Fibroblast of skin of abdomen (primary cell): Measurements from ENCODE around the gene EYA4. TPM values are rescaled to one million over a fixed set of nuclear protein-coding genes. Genes with fewer than 3 reads are reported as not detected.

Source experiments
- DNase-seq: peaks from one replicate; pipeline ENCODE4 v3.0.0-alpha.2; 2013
- polyA plus RNA-seq, 2 experiments: library from polyadenylated mRNA; unstranded; fragments of 120-200 nt; gene quantifications; one replicate each; pipeline ENCODE4 v1.2.1, GENCODE V29; 2013; ENCODE audit not compliant: insufficient read length in 2 of 2

Gene EYA4
- polyA plus RNA-seq (2013, experiment 1 of 2; ENCODE audit: insufficient read length), result 0.69 TPM
- 0.61 TPM for polyA plus RNA-seq (2013, experiment 2 of 2; ENCODE audit: insufficient read length)

- DNase-seq, result peak; percentile 12
These were observed at the start of gene EYA4 for GRCh38 chr6:133241086-133241900. EYA4 (plus strand) TSS chr6:133241357; CDS start chr6:133274781, 33,424 bp downstream.

DNA sequence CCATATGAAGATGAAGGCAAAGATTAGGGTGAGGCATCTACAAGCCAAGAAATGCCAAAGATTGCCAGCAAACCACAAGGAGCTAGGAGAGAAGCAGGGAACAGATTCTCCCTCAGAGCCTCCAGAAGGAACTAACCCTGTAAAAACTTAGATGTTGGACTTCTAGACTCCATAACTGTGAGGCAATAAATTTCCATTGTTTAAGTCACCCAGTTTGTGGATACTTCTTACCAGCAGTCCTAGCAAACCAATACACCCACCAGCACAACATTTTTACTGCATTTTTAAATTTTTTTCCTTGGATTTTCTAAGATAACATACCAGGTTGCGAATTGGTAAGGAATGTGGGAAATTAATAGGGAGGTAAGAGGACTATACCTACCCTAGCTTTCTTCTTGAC, 47.8 kb upstream of the EYA4 start:
- DNase-seq, result no peak

DNA sequence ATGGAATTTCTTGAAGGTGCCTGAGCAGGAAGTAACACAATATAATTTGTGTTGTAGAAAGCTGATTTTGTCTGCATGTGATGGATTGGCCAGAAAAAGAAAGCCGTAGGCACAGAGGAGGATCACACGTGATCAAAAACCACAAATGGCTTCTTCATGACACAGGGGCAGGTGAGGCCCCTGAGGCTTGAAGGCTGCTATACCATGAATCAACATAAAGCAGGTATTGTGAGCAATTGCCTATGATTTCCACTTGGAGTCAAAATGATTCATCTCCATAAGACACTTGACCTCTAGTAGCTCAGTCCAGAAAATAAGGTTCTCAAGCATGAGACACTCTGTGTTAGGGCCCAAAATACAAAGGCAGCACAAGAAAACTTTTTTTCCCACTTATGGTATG, 42.4 kb upstream of the EYA4 start:
- DNase-seq, result no peak

DNA sequence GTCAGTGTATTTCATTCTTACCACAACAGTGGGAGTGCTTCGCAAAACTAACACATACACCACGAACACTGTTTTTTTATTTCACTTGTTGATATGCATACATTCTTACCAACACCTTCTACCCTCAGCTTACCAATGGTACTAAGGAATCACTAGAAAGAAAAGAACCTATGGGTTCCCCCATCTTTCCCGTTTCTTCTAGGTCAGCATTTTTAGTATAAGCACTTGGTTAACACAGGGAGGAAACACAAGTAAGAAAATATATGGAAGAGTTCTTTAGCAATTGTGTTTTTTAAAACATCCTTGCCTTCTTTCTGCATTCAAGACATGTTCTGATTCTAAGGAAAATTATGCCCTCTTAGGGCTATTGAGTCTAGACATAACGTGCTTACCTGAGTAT, 39.9 kb upstream of the EYA4 start:
- DNase-seq, result no peak

- peak; percentile 41 for DNase-seq
These were observed 38.4 kb upstream of the EYA4 start for GRCh38 chr6:133202610-133203343.

- DNase-seq, result no peak
These were observed 37.8 kb upstream of the EYA4 start for GRCh38 chr6:133203344-133203697.

- DNase-seq, result no peak
These were observed 35.9 kb upstream of the EYA4 start for GRCh38 chr6:133205304-133205703.

- no peak for DNase-seq
These were observed 34.2 kb upstream of the EYA4 start for GRCh38 chr6:133206942-133207341.

DNA sequence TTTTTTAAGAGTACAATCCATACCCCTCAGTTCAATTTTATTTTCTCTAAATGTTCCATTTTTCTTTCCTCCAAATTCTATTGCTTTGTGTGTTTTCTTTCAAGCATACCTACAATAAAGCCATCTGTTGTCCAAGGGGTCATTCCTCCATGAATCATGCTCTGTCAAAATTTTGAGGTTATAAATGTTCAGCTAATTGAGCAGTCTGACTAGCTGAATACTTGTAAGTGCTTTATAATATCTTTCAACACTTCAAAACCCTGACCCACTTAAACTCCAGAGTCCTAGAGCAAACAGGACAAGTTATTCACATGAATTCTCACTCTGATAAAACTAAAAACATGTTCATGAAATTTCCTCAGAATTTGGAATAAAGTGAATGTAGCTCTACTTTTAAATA, 33.4 kb upstream of the EYA4 start:
- DNase-seq, result no peak

DNA sequence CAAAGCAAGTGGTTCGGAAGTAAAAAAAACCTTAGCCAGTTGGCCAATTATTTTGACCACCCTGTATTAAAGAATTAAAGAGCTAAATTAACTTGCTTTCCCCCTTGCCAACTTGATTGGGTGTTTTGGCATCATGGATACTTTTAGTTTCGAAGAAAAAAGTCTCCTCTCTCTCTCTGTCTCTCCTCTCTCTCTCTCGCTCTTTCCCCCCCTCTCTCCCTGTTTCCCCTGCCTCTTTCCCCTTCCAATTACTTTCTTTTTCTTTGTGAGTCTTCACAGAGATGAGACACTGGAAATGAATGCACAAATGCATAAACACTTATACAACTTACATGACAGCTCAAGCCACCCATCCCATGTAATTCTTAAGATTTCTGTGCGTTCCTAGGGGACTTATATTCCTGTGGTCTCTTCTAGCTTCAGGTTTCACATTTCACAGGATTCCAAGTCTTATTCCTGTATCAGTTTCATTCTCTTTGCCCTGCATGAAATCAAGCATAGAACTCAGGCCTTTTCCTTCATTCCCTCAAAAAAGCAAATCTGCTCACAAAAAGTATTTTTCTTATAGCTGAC, 32.9 kb upstream of the EYA4 start:
- DNase-seq, result peak; percentile 42

GRCh38 chr6:133214267-133214666, 26.9 kb upstream of the EYA4 start:
- DNase-seq, result no peak

- DNase-seq, result no peak
These were observed 22.3 kb upstream of the EYA4 start for GRCh38 chr6:133218852-133219251.

DNA sequence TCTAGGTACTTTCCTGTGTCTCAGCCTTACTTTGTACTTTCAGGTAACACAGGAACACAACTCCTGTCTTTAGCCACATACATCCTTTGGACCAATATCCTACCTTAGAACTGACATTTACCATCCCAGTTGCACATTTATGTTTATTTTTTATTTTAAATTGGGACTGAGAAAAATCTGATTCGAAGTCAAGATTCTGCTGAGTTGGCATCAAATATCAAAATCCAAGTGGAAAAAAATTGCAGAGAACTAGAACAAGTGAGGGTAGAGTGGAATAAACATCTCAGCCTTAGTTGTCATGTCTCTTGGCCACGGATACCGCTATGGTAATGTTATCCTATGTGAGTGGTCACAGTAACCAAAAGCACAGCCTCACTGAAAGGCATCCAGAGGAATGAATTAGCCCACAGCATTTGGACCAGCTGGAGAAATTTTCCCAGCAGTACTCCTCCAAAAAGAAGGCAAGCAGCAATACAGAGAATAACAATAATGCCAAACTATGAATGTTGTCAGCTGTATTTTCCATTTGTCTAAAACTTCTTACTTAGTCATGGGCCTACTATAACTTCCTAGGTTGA, 17.6 kb upstream of the EYA4 start:
- DNase-seq, result no peak

DNA sequence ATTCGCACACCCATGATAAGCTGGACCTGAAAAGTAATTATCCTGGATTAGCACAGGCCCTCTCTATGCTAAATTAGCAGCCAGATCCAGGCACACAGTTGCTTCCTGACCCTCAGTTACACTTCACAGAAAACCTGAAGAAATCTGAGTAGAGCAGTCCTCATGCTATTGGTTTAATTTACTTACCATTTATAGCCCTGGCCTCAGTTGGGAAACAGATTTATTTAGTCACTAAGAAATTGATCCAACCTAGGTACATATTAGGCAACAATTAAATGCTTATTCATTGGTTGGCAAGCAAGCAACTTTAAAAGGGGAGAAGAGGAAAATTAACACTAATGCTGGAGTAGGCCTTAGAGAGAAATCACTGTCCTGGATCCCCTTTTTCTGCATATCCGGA, 15.6 kb upstream of the EYA4 start:
- no peak for DNase-seq

GRCh38 chr6:133227344-133227743, 13.8 kb upstream of the EYA4 start:
- DNase-seq, result no peak

DNA sequence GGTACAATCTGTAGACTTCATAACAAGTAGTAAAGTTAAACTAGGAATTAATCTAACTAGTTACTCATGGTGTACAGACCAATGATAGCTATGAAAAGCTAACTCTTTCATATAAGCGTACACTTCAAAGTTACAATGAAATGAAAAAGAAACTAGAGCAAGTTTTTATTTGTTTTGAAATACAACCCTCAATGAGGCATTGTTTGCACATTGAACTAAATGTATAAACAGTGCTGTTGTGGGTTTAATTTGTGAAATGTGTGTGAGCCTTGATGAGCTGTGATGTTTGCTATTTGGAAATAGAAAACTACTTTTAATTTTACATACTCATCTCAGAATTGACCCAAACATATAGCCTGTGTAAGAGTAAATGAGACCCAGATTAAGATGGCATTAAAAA, 11.1 kb upstream of the EYA4 start:
- DNase-seq, result no peak

DNA sequence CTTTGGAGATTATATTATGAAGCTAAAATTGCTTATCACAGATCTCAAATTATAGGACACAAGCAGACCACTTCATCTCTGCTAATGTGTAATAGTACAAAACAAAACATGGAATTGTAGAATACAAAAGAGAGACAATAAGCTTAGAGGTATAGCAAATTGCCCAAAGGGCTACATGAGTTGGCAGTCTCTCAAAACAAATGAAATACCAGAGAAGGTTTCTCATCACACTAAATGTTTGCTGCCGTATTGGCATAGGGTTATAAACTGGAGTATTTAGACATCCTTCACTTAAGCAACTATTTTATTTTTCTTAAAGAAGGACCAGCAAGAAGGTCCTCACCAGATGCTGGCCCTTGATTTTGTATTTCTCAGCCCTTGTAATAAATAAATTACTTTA, 5.9 kb upstream of the EYA4 start:
- no peak for DNase-seq

GRCh38 chr6:133236932-133237331, 4.2 kb upstream of the EYA4 start:
- DNase-seq, result peak; percentile 47

- DNase-seq, result peak; percentile 22
These were observed 559 bp upstream of the EYA4 start for GRCh38 chr6:133240511-133241085.

GRCh38 chr6:133241901-133242636, 912 bp downstream of the EYA4 start:
- no peak for DNase-seq

GRCh38 chr6:133242637-133243585, 1.8 kb downstream of the EYA4 start:
- DNase-seq, result no peak
